HepG2 (cell line): ENCODE results near the gene CRYAA. TPM values are rescaled to one million over a fixed set of nuclear protein-coding genes. Genes with fewer than 3 reads are reported as not detected.

Source experiments
- BCLAF1 ChIP-seq: fragments of 450-650 bp; IDR thresholded peaks from 2 replicates; pipeline ENCODE4 v1.6.1; 2017; ENCODE audit warnings: mild to moderate bottlenecking
- DRAP1 ChIP-seq: IDR thresholded peaks from 2 replicates; pipeline ENCODE4 v1.6.1; 2016; ENCODE audit warnings: missing genetic modification reagents, missing compliant biosample characterization
- GABPA ChIP-seq, 2 experiments: IDR thresholded peaks; 2 replicates each; pipeline ENCODE4 v1.6.1; 2011 to 2016; ENCODE audit warnings: low read depth in 2 of 2, low read length in 1 of 2, missing biosample characterization in 1 of 2, missing genetic modification characterization in 1 of 2
- GZF1 ChIP-seq: sonication (generic); formaldehyde crosslinking; IDR thresholded peaks from 2 replicates; pipeline ENCODE4 v1.5.1; 2020; ENCODE audit warnings: mild to moderate bottlenecking, missing genetic modification reagents
- IRF1 ChIP-seq: sonication (generic); formaldehyde crosslinking; IDR thresholded peaks from 2 replicates; pipeline ENCODE4 v1.4.0; 2020; ENCODE audit warnings: low read depth, mild to moderate bottlenecking, missing genetic modification reagents
- MTF1 ChIP-seq: sonication (generic); formaldehyde crosslinking; IDR thresholded peaks from 2 replicates; pipeline ENCODE4 v1.5.0; 2020; ENCODE audit warnings: missing genetic modification reagents
- ZFP36L2 ChIP-seq: sonication (generic); formaldehyde crosslinking; IDR thresholded peaks from 2 replicates; pipeline ENCODE4 v1.4.0; 2020; ENCODE audit warnings: missing genetic modification reagents
- polyA plus RNA-seq, 8 experiments: library from polyadenylated mRNA; depleted of rRNA in 3 of 8; stranded (reverse) in 7 of 8; unstranded in 1 of 8; fragments of >200 nt; fragmentation: Illumina TruSeq in 4 of 8; extraction: Trizol in 4 of 8; gene quantifications; 2 replicates each; pipeline versions ENCODE4 v1.2.1 to v1.2.3, GENCODE V29; 2011 to 2016; ENCODE audit warnings: low read depth in 4 of 8, missing spikeins in 1 of 8, mixed read lengths in 1 of 8; ENCODE audit not compliant: insufficient read depth in 1 of 8
- total RNA-seq, 5 experiments: library from RNA; depleted of rRNA; stranded (reverse); fragments of >200 nt; fragmentation: Illumina TruSeq; extraction: Trizol; gene quantifications; 2 replicates each; pipeline ENCODE4 v1.2.3, GENCODE V29; 2016; ENCODE audit warnings: low read depth in 1 of 5
- TF ChIP-seq, protein P1 (sequence below): sonication (generic); formaldehyde crosslinking; IDR thresholded peaks from 2 replicates; pipeline ENCODE4 v1.4.0; 2020; ENCODE audit warnings: missing genetic modification reagents
- TF ChIP-seq, protein P2 (sequence below): sonication (generic); formaldehyde crosslinking; IDR thresholded peaks from 2 replicates; pipeline ENCODE4 v1.4.0; 2020; ENCODE audit warnings: missing genetic modification reagents

Gene CRYAA
- total and polyA plus RNA-seq, 2 of the 13 experiments (the other 11 are each of a cell fraction or from before 2014, with no cell fraction given), result 5.6 to 8.6 TPM

GRCh38 chr21:43192501-43193081, 23.8 kb downstream of the CRYAA start (continued):
- no peak for TF ChIP-seq GABPA (IDR thresholded peaks at IDR 0.05; ENCODE audit: low read depth, low read length)
- TF ChIP-seq GABPA (CRISPR knock-in tag; IDR thresholded peaks at IDR 0.05; ENCODE audit: low read depth), result no peak
- no peak for TF ChIP-seq GZF1 (CRISPR knock-in tag)
- TF ChIP-seq IRF1 (CRISPR knock-in tag), result no peak
- no peak for TF ChIP-seq BCLAF1
- no peak for TF ChIP-seq DRAP1
- TF ChIP-seq MTF1 (CRISPR knock-in tag), result no peak
- TF ChIP-seq, protein P1, sequence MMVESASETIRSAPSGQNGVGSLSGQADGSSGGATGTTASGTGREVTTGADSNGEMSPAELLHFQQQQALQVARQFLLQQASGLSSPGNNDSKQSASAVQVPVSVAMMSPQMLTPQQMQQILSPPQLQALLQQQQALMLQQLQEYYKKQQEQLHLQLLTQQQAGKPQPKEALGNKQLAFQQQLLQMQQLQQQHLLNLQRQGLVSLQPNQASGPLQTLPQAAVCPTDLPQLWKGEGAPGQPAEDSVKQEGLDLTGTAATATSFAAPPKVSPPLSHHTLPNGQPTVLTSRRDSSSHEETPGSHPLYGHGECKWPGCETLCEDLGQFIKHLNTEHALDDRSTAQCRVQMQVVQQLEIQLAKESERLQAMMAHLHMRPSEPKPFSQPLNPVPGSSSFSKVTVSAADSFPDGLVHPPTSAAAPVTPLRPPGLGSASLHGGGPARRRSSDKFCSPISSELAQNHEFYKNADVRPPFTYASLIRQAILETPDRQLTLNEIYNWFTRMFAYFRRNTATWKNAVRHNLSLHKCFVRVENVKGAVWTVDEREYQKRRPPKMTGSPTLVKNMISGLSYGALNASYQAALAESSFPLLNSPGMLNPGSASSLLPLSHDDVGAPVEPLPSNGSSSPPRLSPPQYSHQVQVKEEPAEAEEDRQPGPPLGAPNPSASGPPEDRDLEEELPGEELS (CRISPR knock-in tag), result no peak
- TF ChIP-seq, protein P2, sequence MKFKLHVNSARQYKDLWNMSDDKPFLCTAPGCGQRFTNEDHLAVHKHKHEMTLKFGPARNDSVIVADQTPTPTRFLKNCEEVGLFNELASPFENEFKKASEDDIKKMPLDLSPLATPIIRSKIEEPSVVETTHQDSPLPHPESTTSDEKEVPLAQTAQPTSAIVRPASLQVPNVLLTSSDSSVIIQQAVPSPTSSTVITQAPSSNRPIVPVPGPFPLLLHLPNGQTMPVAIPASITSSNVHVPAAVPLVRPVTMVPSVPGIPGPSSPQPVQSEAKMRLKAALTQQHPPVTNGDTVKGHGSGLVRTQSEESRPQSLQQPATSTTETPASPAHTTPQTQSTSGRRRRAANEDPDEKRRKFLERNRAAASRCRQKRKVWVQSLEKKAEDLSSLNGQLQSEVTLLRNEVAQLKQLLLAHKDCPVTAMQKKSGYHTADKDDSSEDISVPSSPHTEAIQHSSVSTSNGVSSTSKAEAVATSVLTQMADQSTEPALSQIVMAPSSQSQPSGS (CRISPR knock-in tag), result no peak
- no peak for TF ChIP-seq ZFP36L2
